Colonic mucosa (tissue), 4 donors: Measurements from ENCODE around the gene CLDN19. TPM values are rescaled to one million over a fixed set of nuclear protein-coding genes. Genes with fewer than 3 reads are reported as not detected.
"Not testable (repeated sequence)": the region's sequence is repeated elsewhere in the genome, so short reads cannot be mapped to it uniquely, and the experiment has no call there.

Experiments
- DNase-seq: peaks from one replicate; pipeline ENCODE4 v3.0.0-alpha.2; 2020
- H3K27ac ChIP-seq: fragments of 200-600 bp; one replicate; pipeline ENCODE4 v1.8.0; 2021
- H3K27me3 ChIP-seq: fragments of 200-600 bp; one replicate; pipeline ENCODE4 v1.8.0; 2021
- H3K36me3 ChIP-seq: fragments of 200-600 bp; one replicate; pipeline ENCODE4 v1.8.0; 2021
- H3K4me1 ChIP-seq: fragments of 200-600 bp; one replicate; pipeline ENCODE4 v1.8.0; 2021; ENCODE audit warnings: mild to moderate bottlenecking
- H3K4me3 ChIP-seq: fragments of 200-600 bp; one replicate; pipeline ENCODE4 v1.8.0; 2021
- H3K9ac ChIP-seq, 2 donors: one replicate each; pipeline ENCODE4 v1.7.0; 2013; ENCODE audit warnings: control low read depth in 2 of 2, low read depth in 2 of 2, low read length in 2 of 2
- H3K9me3 ChIP-seq: fragments of 200-600 bp; one replicate; pipeline ENCODE4 v1.8.0; 2021
- CTCF ChIP-seq: fragments of 200-600 bp; IDR thresholded peaks from one replicate; pipeline ENCODE4 v1.8.0; 2022; ENCODE audit warnings: antibody characterized with exemption, mild to moderate bottlenecking
- intact Hi-C: fragments of 100-400 bp; cut with DNase I; formaldehyde crosslinking; loops from one replicate; pipeline ENCODE4 v1.14.1; 2022
- total RNA-seq, 2 donors: library from RNA; stranded (reverse); fragmentation: NEBNext Ultra II Directional in 1 of 2; extraction: Animal tissue kit (Norgen Biotek cat#: 25700) in 1 of 2; gene quantifications; one replicate each; pipeline ENCODE4 v1.2.1, GENCODE V29; 2021
- donor health status: healthy.
- donor health status: DM: no; HTN: no; CAD: no.
- donor health status: DM: no; HTN: no; CAD: no.

Gene CLDN19
- total RNA-seq, 2 donors from 2014 or later = not detected

GRCh38 chr1:42730002-42730401, 10.0 kb downstream of the CLDN19 start:
- TF ChIP-seq CTCF = no peak
- no peaks in the 10 kb centered on the region for H3K4me1 ChIP-seq

GRCh38 chr1:42725820-42726219, 14.2 kb downstream of the CLDN19 start:
- H3K9me3 ChIP-seq, H3K4me3 ChIP-seq, H3K36me3 ChIP-seq, H3K27ac ChIP-seq, H3K9ac ChIP-seq, intact Hi-C loops, H3K27me3 ChIP-seq, H3K4me1 ChIP-seq, DNase-seq: not testable (repeated sequence)

More at GRCh38 chr1:42730002-42730401, 10.0 kb downstream of the CLDN19 start:
- no peak overlapping the region for H3K27ac ChIP-seq
- no peak for DNase-seq
- no peaks in the 10 kb centered on the region for H3K36me3 ChIP-seq
- H3K27me3 ChIP-seq = no peaks in the 10 kb centered on the region
- no peak overlapping the region for H3K9ac ChIP-seq
- no peak overlapping the region for H3K4me3 ChIP-seq
- intact Hi-C loops = no loop called here
- no peaks in the 10 kb centered on the region for H3K9me3 ChIP-seq

- H3K27me3 ChIP-seq = no peaks in the 10 kb centered on the region
- H3K4me1 ChIP-seq = no peaks in the 10 kb centered on the region
- H3K36me3 ChIP-seq = no peaks in the 10 kb centered on the region
- no peaks in the 10 kb centered on the region for H3K9me3 ChIP-seq
- no peak for TF ChIP-seq CTCF
- intact Hi-C loops = no loop called here
- DNase-seq = no peak
- no peak overlapping the region for H3K27ac ChIP-seq
- no peak overlapping the region for H3K9ac ChIP-seq
- no peak overlapping the region for H3K4me3 ChIP-seq
Measured at GRCh38 chr1:42723511-42723910, 16.5 kb downstream of the CLDN19 start.

- H3K4me3 ChIP-seq, intact Hi-C loops, H3K9ac ChIP-seq, DNase-seq, H3K27me3 ChIP-seq, H3K4me1 ChIP-seq, H3K27ac ChIP-seq, H3K9me3 ChIP-seq, H3K36me3 ChIP-seq: not testable (repeated sequence)
Measured at GRCh38 chr1:42722403-42722802, 17.6 kb downstream of the CLDN19 start.

- Histone ChIP-seq H3K27ac (no peak overlapping the region), H3K4me3 (no peak overlapping the region), H3K27me3 (no peaks in the 10 kb centered on the region), H3K9ac (no peak overlapping the region), H3K4me1 (no peaks in the 10 kb centered on the region), H3K36me3 (no peaks in the 10 kb centered on the region), H3K9me3 (no peaks in the 10 kb centered on the region)
- no peak for DNase-seq
- TF ChIP-seq CTCF = no peak
- intact Hi-C loops = no loop called here
Measured at GRCh38 chr1:42721926-42722325, 18.1 kb downstream of the CLDN19 start.

- H3K36me3 ChIP-seq = no peaks in the 10 kb centered on the region
- intact Hi-C loops = no loop called here
- no peaks in the 10 kb centered on the region for H3K9me3 ChIP-seq
- H3K9ac ChIP-seq = no peak overlapping the region
- H3K4me3 ChIP-seq = no peak overlapping the region
- H3K27me3 ChIP-seq = no peaks in the 10 kb centered on the region
- no peaks in the 10 kb centered on the region for H3K4me1 ChIP-seq
- TF ChIP-seq CTCF = no peak
- no peak for DNase-seq
- no peak overlapping the region for H3K27ac ChIP-seq
Measured at GRCh38 chr1:42720868-42721267, 19.2 kb downstream of the CLDN19 start.

GRCh38 chr1:42714441-42714840, 25.6 kb downstream of the CLDN19 start:
- intact Hi-C loops, H3K36me3 ChIP-seq, H3K4me1 ChIP-seq, H3K9ac ChIP-seq, H3K9me3 ChIP-seq, H3K27ac ChIP-seq, H3K4me3 ChIP-seq, DNase-seq, H3K27me3 ChIP-seq: not testable (repeated sequence)
